Brain microvascular endothelial cell (primary cell): Measurements from ENCODE around the gene ARID2.

Experiments used
- DNase-seq: peaks from one replicate; pipeline ENCODE4 v3.0.0-alpha.2; 2020
- H3K27ac ChIP-seq: fragments of 250-450 bp; sonication (Bioruptor Pico); 2 replicates; pipeline ENCODE4 v1.5.1; 2020; ENCODE audit warnings: mild to moderate bottlenecking, moderate library complexity
- H3K27me3 ChIP-seq: fragments of 250-450 bp; sonication (Bioruptor Pico); replicated peaks from 2 replicates; pipeline ENCODE4 v1.5.1; 2020; ENCODE audit warnings: mild to moderate bottlenecking
- H3K36me3 ChIP-seq: fragments of 250-450 bp; sonication (Bioruptor Pico); replicated peaks from 2 replicates; pipeline ENCODE4 v1.5.1; 2020; ENCODE audit warnings: mild to moderate bottlenecking
- H3K4me3 ChIP-seq: 2 replicates; pipeline ENCODE4 v1.5.1; 2011; ENCODE audit warnings: low read depth, mild to moderate bottlenecking, control low read depth, low read length, moderate library complexity
- CTCF ChIP-seq: IDR thresholded peaks from 2 replicates; pipeline ENCODE4 v1.5.1; 2011; ENCODE audit warnings: low read depth, mild to moderate bottlenecking, moderate library complexity, low read length, control low read depth, inconsistent platforms; ENCODE audit errors: missing control alignments
- in situ Hi-C: cut with HindIII; loops from 2 replicates; pipeline ENCODE4 v1.10.0; 2017; ENCODE audit warnings: low sequenced_read_pairs, low pct_ligation_motif_present

ARID2 gene

DNA sequence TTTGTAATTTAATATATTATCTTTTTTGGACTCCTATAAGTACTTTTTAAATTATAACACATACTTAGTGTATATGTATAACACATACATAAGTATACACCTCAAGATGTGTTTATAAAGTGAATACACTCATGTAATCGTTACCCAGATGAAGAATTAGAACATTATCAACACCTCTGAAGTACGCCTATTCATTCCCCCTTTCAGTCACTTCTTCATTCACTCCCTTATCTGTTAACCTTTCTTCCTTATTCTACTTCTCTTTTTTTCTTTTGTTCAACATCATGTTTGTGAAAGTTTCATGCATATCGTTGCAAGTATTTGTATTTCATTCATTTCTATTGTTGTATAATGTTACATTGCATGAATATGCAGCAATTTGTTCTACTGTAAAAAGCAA lies 98.5 kb downstream of the ARID2 start:
- DNase-seq, result no peak
- H3K4me3 ChIP-seq, result no peak overlapping the region
- H3K36me3 ChIP-seq, result no peaks in the 10 kb centered on the region
- no peaks in the 10 kb centered on the region for H3K27me3 ChIP-seq
- TF ChIP-seq CTCF, result no peak
- no peak overlapping the region for H3K27ac ChIP-seq
- in situ Hi-C loops, result no loop called here

DNA sequence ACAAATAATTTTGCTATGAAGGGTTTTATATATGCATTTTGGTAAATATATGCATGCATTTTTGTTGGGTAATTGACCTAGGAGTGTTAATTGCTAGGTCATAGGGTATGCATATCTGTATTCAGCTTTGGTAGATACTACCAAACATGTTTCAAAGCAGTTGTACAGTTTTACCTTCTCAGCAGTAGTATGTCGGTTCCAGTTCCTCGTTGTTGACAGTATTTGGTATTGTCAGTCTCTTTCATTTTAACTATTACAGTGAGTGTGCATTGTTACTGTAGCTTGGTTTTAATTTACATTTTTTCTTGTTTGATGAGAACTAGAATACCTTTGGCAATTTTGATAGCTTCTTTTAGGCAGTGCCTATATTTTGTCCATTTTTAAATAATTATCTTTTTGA lies 98.9 kb downstream of the ARID2 start:
- H3K27me3 ChIP-seq, result no peaks in the 10 kb centered on the region
- H3K27ac ChIP-seq, result no peak overlapping the region
- no peak overlapping the region for H3K4me3 ChIP-seq
- TF ChIP-seq CTCF, result no peak
- in situ Hi-C loops, result no loop called here
- no peak for DNase-seq
- no peaks in the 10 kb centered on the region for H3K36me3 ChIP-seq

DNA sequence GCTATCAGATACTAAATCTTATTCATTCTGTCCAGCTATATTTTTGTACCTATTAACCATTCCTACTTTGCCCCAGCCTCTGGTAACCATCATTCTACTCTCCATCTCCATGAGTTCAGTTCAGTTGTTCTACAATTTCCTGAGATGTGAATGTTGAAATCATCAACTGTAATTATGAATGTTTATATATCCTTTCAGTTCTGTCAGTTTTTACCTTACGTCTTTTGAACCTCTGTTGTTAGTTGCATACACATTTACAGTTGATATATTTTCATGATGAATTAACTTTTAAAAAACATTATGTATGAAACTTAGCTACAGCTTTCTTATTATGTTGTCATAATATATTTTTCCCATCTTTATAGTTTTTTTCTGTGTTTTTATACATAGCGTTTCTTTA lies 102.1 kb downstream of the ARID2 start:
- in situ Hi-C loops, result no loop called here
- H3K36me3 ChIP-seq, result no peaks in the 10 kb centered on the region
- no peak for TF ChIP-seq CTCF

DNA sequence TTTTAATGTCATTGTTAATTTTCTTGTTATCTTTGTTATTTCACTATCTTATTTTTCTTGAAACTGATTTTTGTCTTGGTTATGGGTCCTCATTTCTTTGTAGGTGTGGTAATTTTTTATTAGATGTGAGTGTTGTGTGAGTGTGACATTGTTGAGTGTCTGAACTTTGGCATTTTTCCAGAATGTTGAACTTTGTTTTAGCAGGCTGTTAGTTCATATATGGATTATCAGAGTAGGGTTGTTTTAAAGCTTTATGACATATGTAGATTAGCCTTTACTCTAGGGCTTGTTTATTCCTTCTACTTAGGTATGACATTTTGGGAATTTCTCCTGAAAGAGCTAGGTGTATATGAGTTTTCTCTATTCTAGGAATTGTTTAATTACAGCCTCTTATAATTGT lies 103.9 kb downstream of the ARID2 start:
- DNase-seq, result no peak
- in situ Hi-C loops, result no loop called here
- Histone ChIP-seq H3K27ac (no peak overlapping the region), H3K27me3 (no peaks in the 10 kb centered on the region), H3K4me3 (no peak overlapping the region), H3K36me3 (peaks cover 3% of the 10 kb centered on the region)
- no peak for TF ChIP-seq CTCF

More for the DNA sequence above, 102.1 kb downstream of the ARID2 start:
- Histone ChIP-seq H3K4me3 (no peak overlapping the region), H3K27me3 (no peaks in the 10 kb centered on the region), H3K27ac (no peak overlapping the region)
- no peak for DNase-seq

- no peak overlapping the region for H3K27ac ChIP-seq
- no peak for DNase-seq
- in situ Hi-C loops, result no loop called here
- no peaks in the 10 kb centered on the region for H3K27me3 ChIP-seq
- H3K36me3 ChIP-seq, result peaks cover 3% of the 10 kb centered on the region
- no peak overlapping the region for H3K4me3 ChIP-seq
- TF ChIP-seq CTCF, result no peak
Measured at GRCh38 chr12:45834809-45835208, 105.3 kb downstream of the ARID2 start.

DNA sequence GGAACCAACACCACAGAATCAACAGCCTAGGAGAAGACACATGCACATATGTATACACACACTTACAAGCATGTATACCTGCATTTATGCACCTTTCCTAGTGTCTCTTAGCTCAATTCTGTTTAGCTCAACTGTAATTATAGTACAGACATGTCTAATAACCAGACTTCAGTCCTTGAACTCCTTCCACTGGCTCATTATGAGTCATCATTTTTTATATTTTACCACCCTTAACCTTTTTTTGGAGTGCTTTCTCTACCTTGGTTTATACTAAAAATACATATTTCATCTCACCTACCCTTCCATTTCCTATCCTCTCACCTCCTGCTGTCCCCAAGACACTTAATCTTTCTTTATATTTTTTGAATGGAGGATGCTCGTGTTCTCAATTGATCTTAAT lies 110.4 kb downstream of the ARID2 start:
- no peaks in the 10 kb centered on the region for H3K27me3 ChIP-seq
- no peak overlapping the region for H3K27ac ChIP-seq
- H3K36me3 ChIP-seq, result peaks cover 3% of the 10 kb centered on the region
- no peak for DNase-seq
- no peak overlapping the region for H3K4me3 ChIP-seq
- TF ChIP-seq CTCF, result no peak
- in situ Hi-C loops, result no loop called here
